GM18951 (cell line): ENCODE data around the gene C1orf116.

Experiments used
- POLR2A ChIP-seq: IDR thresholded peaks from 4 replicates; pipeline ENCODE4 v1.6.1; 2011; ENCODE audit warnings: mild to moderate bottlenecking; ENCODE audit not compliant: insufficient read length, insufficient read depth; ENCODE audit errors: extremely low read depth
- in situ Hi-C: fragments of 300-500 bp; cut with MboI; formaldehyde crosslinking; loops from one replicate; pipeline ENCODE4 v1.12.0; 2022; ENCODE audit warnings: low sequenced_read_pairs, mixed read lengths, inconsistent platforms; ENCODE audit not compliant: unreplicated experiment

C1orf116 gene

GRCh38 chr1:206969090-206969489 is 63.5 kb downstream of the C1orf116 start:
- in situ Hi-C loops: no loop called here
- no peak for TF ChIP-seq POLR2A
